HCT116 (cell line): ENCODE data around the gene MED23.

Experiments
- EGR1 ChIP-seq: IDR thresholded peaks from 2 replicates; pipeline ENCODE4 v1.6.1; 2012; ENCODE audit warnings: low read depth
- JUND ChIP-seq: IDR thresholded peaks from 2 replicates; pipeline ENCODE4 v1.6.1; 2012
- POLR2A ChIP-seq: IDR thresholded peaks from 2 replicates; pipeline ENCODE4 v1.7.0; 2011; ENCODE audit warnings: borderline replicate concordance; ENCODE audit not compliant: insufficient read depth, insufficient read length; ENCODE audit errors: extremely low read depth
- SRF ChIP-seq: IDR thresholded peaks from 2 replicates; pipeline ENCODE4 v1.6.1; 2012; ENCODE audit warnings: low read depth
- ZNF274 ChIP-seq: fragments of 200-500 bp; sonication (Bioruptor generic); IDR thresholded peaks from 2 replicates; pipeline ENCODE4 v1.6.1; 2014; ENCODE audit warnings: mild to moderate bottlenecking, low read depth, low read length, inconsistent platforms
- TF ChIP-seq, protein P1 (sequence below), 3 experiments: fragments of 200-600 bp in 1 of 3; sonication (generic) in 1 of 3; IDR thresholded peaks in 2 of 3; conservative IDR thresholded peaks in 1 of 3; 2 replicates each; pipeline ENCODE4 v1.5.1; 2012 to 2017; ENCODE audit warnings: low read depth in 2 of 3, low read length in 2 of 3, antibody characterized with exemption in 1 of 3, borderline replicate concordance in 1 of 3, control low read depth in 1 of 3, mild to moderate bottlenecking in 1 of 3, mixed read lengths in 1 of 3, mixed run types in 1 of 3, moderate library complexity in 1 of 3; ENCODE audit not compliant: insufficient read depth in 1 of 3
- TF ChIP-seq, protein P2 (sequence below): IDR thresholded peaks from 2 replicates; pipeline ENCODE4 v1.6.1; 2012

DNA sequence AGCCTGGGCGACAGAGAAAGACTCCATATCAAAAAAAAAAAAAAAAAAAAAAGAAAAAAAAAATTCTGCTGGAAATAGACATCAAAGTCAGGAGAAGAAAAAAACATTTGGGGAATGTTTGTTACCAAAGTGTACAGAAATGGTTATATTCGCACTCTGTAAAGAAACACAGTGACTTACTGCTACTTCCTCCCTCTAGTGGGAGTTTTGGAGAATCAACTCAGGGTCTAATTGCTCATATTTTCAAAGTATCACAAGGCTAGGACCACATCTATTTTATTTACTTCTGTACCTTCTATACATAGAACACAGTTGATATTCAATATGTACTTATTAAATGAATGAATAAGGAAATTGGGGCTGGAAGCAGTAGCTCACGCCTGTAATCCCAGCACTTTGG is 30.6 kb downstream of the MED23 start:
- TF ChIP-seq, protein P1, sequence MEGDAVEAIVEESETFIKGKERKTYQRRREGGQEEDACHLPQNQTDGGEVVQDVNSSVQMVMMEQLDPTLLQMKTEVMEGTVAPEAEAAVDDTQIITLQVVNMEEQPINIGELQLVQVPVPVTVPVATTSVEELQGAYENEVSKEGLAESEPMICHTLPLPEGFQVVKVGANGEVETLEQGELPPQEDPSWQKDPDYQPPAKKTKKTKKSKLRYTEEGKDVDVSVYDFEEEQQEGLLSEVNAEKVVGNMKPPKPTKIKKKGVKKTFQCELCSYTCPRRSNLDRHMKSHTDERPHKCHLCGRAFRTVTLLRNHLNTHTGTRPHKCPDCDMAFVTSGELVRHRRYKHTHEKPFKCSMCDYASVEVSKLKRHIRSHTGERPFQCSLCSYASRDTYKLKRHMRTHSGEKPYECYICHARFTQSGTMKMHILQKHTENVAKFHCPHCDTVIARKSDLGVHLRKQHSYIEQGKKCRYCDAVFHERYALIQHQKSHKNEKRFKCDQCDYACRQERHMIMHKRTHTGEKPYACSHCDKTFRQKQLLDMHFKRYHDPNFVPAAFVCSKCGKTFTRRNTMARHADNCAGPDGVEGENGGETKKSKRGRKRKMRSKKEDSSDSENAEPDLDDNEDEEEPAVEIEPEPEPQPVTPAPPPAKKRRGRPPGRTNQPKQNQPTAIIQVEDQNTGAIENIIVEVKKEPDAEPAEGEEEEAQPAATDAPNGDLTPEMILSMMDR (IDR thresholded peaks at IDR 0.05 in 2 of 3, conservative IDR thresholded peaks at IDR 0.05 in 1 of 3; ENCODE audit: borderline replicate concordance in 1 of 3, insufficient read depth in 1 of 3, low read depth in 2 of 3, low read length in 2 of 3): peak in 2 of 3 experiments; percentile 40 to 52; a peak in 3 of 6 replicates
- TF ChIP-seq, protein P2, sequence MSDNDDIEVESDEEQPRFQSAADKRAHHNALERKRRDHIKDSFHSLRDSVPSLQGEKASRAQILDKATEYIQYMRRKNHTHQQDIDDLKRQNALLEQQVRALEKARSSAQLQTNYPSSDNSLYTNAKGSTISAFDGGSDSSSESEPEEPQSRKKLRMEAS: no peak
- TF ChIP-seq JUND (no peak), SRF (no peak), POLR2A (no peak), EGR1 (no peak), ZNF274 (no peak)
